Right ventricle myocardium superior (tissue), 1 donor: Measurements from ENCODE around the gene AQP2. TPM values are rescaled to one million over a fixed set of nuclear protein-coding genes. Genes with fewer than 3 reads are reported as not detected.

ENCODE experiments used
- ATAC-seq: fragments of 200-7000 bp; cut with Tn5 transposase; one replicate; pipeline ENCODE4 v1.9.1; 2020; ENCODE audit warnings: mild to moderate bottlenecking; ENCODE audit not compliant: poor library complexity
- DNase-seq: peaks from one replicate; pipeline ENCODE4 v3.0.0-alpha.2; 2020
- intact Hi-C: fragments of 100-400 bp; cut with DNase I; formaldehyde crosslinking; loops from one replicate; pipeline ENCODE4 v1.11.2; 2022
- total RNA-seq: library from RNA; stranded (reverse); fragmentation: NEBNext Ultra II Directional; extraction: Animal tissue kit (Norgen Biotek cat#: 25700); gene quantifications from one replicate; pipeline ENCODE4 v1.2.1, GENCODE V29; 2021
- donor health status: DM: no; HTN: yes; CAD: no; lungs with severe emphysema.

Gene AQP2
- total RNA-seq, 1 donor from 2014 or later, result not detected

DNA sequence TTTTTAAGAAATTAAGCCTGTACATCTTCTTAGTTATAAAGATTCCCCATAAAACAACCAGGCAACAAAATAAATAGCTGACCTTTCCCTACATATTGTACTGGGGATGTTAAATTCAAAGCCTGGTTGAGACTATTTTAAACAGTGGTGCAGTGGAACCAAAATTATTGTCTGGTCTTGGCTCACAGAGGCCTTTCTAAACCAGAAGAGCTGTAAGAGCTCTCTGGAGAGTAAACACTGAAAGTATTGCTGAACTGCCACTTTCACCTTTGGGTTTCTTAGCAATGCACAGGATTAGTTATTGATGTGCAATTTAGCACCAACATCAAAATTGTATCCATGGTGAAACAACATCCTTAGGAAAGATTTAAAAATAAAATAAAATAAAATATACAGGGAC, 54.2 kb downstream of the AQP2 start:
- ATAC-seq (no peak), DNase-seq (no peak)
- intact Hi-C loops, result no loop called here

DNA sequence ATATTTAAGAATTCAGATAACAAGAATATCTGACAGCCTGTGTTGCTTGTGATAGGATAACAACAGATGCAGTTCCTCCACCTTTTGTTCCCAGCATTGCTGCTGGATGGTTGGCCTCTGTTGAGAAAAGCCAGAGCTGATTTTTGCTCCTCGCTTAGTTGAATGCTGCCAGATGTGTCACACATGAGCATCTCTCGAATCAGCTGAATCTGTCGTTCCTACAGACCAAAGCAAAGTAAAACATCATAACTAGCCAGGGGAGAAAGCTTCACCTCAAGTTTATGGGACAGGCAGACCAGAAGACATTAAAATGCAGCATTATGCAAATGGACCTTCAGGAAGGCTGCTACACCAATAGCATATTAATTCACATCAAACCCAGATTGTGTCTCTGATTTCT, 54.6 kb downstream of the AQP2 start:
- ATAC-seq (no peak), DNase-seq (no peak)
- intact Hi-C loops, result no loop called here

- ATAC-seq (no peak), DNase-seq (no peak)
- intact Hi-C loops, result no loop called here
These were observed 55.7 kb downstream of the AQP2 start for GRCh38 chr12:50006280-50006679.

- DNase-seq (no peak), ATAC-seq (no peak)
- intact Hi-C loops, result no loop called here
These were observed 56.4 kb downstream of the AQP2 start for GRCh38 chr12:50006754-50007442.

Other genes with a start within 250 kb of the AQP2 start
- gene FMNL3, start 243.3 kb upstream of the AQP2 start, total RNA-seq, result 9.4 TPM
- gene TMBIM6, start 209.2 kb upstream of the AQP2 start, total RNA-seq, result 233 TPM
- 29.0 TPM for gene NCKAP5L, start 122.3 kb upstream of the AQP2 start, total RNA-seq
- 2.4 TPM for gene BCDIN3D, start 107.6 kb upstream of the AQP2 start, total RNA-seq
- gene FAIM2, start 46.8 kb upstream of the AQP2 start, total RNA-seq, result 10.6 TPM
- 0.38 TPM for gene AQP5, start 11.1 kb downstream of the AQP2 start, total RNA-seq
- not detected for gene AQP6, start 22.2 kb downstream of the AQP2 start, total RNA-seq
- 5.6 TPM for gene RACGAP1, start 74.8 kb downstream of the AQP2 start, total RNA-seq
- 1.6 TPM for gene ASIC1, start 106.9 kb downstream of the AQP2 start, total RNA-seq
- gene SMARCD1, start 134.6 kb downstream of the AQP2 start, total RNA-seq, result 14.3 TPM
- 38.3 TPM for gene GPD1, start 153.3 kb downstream of the AQP2 start, total RNA-seq
- 243 TPM for gene COX14, start 161.5 kb downstream of the AQP2 start, total RNA-seq
- 7.3 TPM for gene CERS5, start 216.6 kb downstream of the AQP2 start, total RNA-seq